Measurements from ENCODE around the gene ANO8. TPM values are rescaled to one million over a fixed set of nuclear protein-coding genes. Genes with fewer than 3 reads are reported as not detected.
A peak's percentile ranks its signal among the peaks of the same experiment; 100 is the strongest.

The ANO8 gene
- total RNA-seq, 1 donor = 5.1 TPM

GRCh38 chr19:17338433-17339078, 3.9 kb upstream of the ANO8 start:
- Histone ChIP-seq H2AFZ (ENCODE audit: low read length) (no peak overlapping the region), H3K36me3 (ENCODE audit: insufficient read depth, low read length) (no peaks in the 10 kb centered on the region), H3K27ac (ENCODE audit: low read depth, low read length) (no peak overlapping the region), H4K20me1 (ENCODE audit: insufficient read depth, low read length) (no peaks in the 10 kb centered on the region), H3K4me1 (ENCODE audit: insufficient read depth, low read length) (peaks cover 23% of the 10 kb centered on the region), H3K79me2 (ENCODE audit: insufficient read depth, low read length) (no peaks in the 10 kb centered on the region), H3K4me2 (ENCODE audit: insufficient read depth, low read length) (peak overlapping the region; percentile 95), H3K4me3 (ENCODE audit: insufficient read depth, low read length) (peak overlapping the region; percentile 84), H3K27me3 (ENCODE audit: insufficient read depth, low read length) (no peaks in the 10 kb centered on the region), H3K9me3 (ENCODE audit: low read depth, low read length) (no peaks in the 10 kb centered on the region)
- peak; percentile 44 for DNase-seq (ENCODE audit: insufficient read length, low spot score, missing footprints)
- no peak for TF ChIP-seq CTCF (IDR thresholded peaks at IDR 0.05; ENCODE audit: extremely low read depth, low read depth, low read length)

- H4K20me1 ChIP-seq (ENCODE audit: insufficient read depth, low read length) = no peaks in the 10 kb centered on the region
- H3K9me3 ChIP-seq (ENCODE audit: low read depth, low read length) = no peaks in the 10 kb centered on the region
- peak overlapping the region; percentile 84 for H3K4me3 ChIP-seq (ENCODE audit: insufficient read depth, low read length)
- no peaks in the 10 kb centered on the region for H3K36me3 ChIP-seq (ENCODE audit: insufficient read depth, low read length)
- peak overlapping the region; percentile 95 for H3K4me2 ChIP-seq (ENCODE audit: insufficient read depth, low read length)
- peak overlapping the region; percentile 40 for H3K27ac ChIP-seq (ENCODE audit: low read depth, low read length)
- peak; percentile 93 for DNase-seq (ENCODE audit: insufficient read length, low spot score, missing footprints)
- no peak for TF ChIP-seq CTCF (IDR thresholded peaks at IDR 0.05; ENCODE audit: extremely low read depth, low read depth, low read length)
- peaks cover 23% of the 10 kb centered on the region for H3K4me1 ChIP-seq (ENCODE audit: insufficient read depth, low read length)
- H3K27me3 ChIP-seq (ENCODE audit: insufficient read depth, low read length) = no peaks in the 10 kb centered on the region
- no peaks in the 10 kb centered on the region for H3K79me2 ChIP-seq (ENCODE audit: insufficient read depth, low read length)
- H2AFZ ChIP-seq (ENCODE audit: low read length) = peak overlapping the region; percentile 91
Measured at GRCh38 chr19:17337675-17338432, 3.2 kb upstream of the ANO8 start.

GRCh38 chr19:17336872-17337674, 2.4 kb upstream of the ANO8 start, which contains the start of gene GTPBP3:
Gene GTPBP3, plus strand, starts transcription at chr19:17337553. Its CDS starts 59 bp downstream, at chr19:17337612.
- peak within 1 kb of the TSS; percentile 84 for H3K4me3 ChIP-seq (ENCODE audit: insufficient read depth, low read length)
- DNase-seq (ENCODE audit: insufficient read length, low spot score, missing footprints) = peak; percentile 100
- H3K4me1 ChIP-seq (ENCODE audit: insufficient read depth, low read length) = peaks cover 23% of the 10 kb centered on the region
- TF ChIP-seq CTCF (IDR thresholded peaks at IDR 0.05; ENCODE audit: extremely low read depth, low read depth, low read length) = no peak
- H3K27me3 ChIP-seq (ENCODE audit: insufficient read depth, low read length) = no peaks in the 10 kb centered on the region
- peak within 1 kb of the TSS; percentile 91 for H2AFZ ChIP-seq (ENCODE audit: low read length)
- no peaks in the 10 kb centered on the region for H3K9me3 ChIP-seq (ENCODE audit: low read depth, low read length)
- no peaks in the 10 kb centered on the region for H4K20me1 ChIP-seq (ENCODE audit: insufficient read depth, low read length)
- H3K79me2 ChIP-seq (ENCODE audit: insufficient read depth, low read length) = no peaks in the 10 kb centered on the region
- H3K36me3 ChIP-seq (ENCODE audit: insufficient read depth, low read length) = no peaks in the 10 kb centered on the region
- H3K4me2 ChIP-seq (ENCODE audit: insufficient read depth, low read length) = peak within 1 kb of the TSS; percentile 95
- peak within 1 kb of the TSS; percentile 47 for H3K27ac ChIP-seq (ENCODE audit: low read depth, low read length)

Measured in osteoblast (primary cell).